Measurements from ENCODE around the gene SELENOH.
A peak's percentile ranks its signal among the peaks of the same experiment; 100 is the strongest.
"Not testable (repeated sequence)": the region's sequence is repeated elsewhere in the genome, so short reads cannot be mapped to it uniquely, and the experiment has no call there.

SELENOH gene, protein sequence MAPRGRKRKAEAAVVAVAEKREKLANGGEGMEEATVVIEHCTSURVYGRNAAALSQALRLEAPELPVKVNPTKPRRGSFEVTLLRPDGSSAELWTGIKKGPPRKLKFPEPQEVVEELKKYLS

DNA sequence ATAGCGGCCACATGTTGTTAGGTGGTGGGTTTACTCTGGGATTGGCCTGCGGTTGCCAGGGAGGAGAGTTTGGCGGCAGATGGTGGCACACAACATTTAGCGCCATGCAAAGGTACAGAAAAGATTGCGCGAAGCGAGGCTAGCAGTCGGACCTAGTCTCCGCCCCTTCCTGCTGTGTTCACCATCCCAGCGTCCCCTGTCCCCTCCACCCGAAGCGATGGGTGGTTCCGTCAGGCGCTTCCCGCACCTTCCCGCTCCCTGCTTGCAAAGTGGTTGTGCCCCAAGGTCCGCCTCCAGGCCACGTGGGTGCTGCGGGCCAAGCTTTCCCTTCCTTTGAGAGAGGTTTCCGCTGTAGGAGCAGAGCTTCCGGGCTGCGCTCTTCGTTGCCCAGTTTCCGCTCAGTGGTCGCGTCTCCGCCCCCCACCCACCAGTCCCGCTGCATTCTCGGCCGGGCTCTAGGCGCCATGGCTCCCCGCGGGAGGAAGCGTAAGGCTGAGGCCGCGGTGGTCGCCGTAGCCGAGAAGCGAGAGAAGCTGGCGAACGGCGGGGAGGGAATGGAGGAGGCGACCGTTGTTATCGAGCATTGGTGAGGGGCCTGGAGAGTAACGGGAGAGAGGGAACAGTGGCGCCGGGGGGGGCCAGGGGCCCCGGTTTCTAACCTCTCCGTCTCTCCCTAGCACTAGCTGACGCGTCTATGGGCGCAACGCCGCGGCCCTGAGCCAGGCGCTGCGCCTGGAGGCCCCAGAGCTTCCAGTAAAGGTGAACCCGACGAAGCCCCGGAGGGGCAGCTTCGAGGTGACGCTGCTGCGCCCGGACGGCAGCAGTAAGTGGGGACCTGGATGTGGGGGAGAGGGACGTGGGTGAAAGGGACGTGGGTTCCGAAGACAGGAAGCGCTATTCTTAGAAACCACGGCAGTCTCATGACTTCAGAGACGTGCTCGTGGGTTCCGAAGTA, at the start of gene SELENOH:
TSS of gene SELENOH (plus strand) at position 360 of the 955 bp plus-strand sequence. CDS start at position 465, 105 bp downstream.
- peak; percentile 80 for DNase-seq (ENCODE audit: low read depth)

DNA sequence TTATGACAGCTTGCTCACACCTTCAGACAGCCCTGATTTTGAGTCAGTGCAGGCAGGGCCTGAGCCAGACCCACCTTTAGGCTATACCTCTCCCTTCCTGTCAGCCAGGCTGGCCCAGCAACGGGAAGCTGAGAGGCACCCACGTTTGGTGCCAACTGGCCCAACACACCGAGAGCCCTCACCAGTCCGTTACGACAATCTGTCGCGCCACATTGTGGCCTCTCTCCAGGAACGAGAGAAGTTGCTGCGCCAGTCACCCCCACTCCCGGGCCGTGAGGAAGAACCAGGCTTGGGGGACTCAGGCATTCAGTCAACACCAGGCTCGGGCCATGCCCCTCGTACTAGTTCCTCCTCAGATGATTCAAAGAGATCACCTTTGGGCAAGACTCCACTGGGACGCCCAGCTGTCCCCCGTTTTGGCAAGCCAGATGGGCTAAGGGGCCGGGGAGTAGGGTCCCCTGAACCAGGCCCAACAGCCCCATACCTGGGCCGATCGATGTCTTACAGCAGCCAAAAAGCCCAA, 42.4 kb upstream of the SELENOH start:
- DNase-seq (ENCODE audit: low read depth) = no peak

DNA sequence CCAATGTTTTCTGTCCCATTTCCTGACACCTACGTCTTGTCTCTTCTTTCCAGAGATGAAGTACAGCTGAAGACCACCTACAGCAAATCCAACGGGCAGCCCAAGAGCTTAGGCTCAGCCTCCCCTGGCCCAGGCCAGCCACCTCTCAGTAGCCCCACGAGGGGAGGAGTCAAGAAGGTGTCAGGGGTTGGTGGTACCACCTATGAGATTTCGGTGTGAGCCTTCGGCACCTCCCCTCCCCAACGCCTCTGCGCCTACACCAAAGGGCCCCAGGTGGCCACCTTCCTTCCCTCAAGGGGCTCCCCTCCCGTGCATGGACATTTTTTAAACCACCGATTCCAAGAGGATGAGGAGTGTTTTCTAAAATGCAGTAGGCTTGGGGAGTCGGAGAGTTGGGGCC, 41.5 kb upstream of the SELENOH start:
- no peak for DNase-seq (ENCODE audit: low read depth)

DNA sequence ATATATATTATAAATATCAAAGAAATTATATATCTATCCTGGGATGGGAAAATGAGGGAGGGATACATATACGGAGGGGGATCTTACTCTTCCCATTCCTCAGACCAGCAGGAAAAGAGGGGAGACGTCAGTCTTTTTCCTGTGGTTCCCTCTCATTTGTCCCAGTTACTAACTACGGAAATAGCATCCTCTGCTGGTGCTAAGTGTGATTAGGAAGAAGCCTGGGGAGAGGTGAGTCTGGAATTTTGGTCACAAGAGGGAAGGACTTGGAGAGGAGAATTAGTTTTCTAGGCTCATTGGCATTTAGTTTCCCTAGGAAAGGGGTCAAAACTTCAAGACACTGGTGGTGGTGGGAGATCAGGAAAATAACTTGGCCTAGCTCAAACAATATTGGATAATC, 40.9 kb upstream of the SELENOH start:
- no peak for DNase-seq (ENCODE audit: low read depth)

DNA sequence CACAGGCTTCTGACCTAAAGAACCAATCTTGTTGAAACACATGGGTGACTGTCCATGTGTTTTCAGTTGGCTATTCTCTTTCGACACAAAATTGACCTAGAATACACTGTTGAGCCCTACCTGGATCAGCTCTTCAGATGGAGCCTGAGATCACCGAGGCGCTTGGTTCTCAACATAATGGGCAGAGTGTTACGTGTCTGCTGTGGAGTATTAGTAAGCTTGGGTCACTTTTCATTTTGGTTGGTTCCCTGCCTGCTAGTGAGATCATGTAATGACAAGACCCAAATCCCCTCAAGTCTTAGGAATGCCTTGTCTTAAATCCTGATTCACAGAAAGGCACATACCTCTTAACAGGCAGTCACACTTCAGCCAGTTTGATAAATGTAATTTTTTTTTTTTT, 38.0 kb upstream of the SELENOH start:
- DNase-seq (ENCODE audit: low read depth) = no peak

- no peak for DNase-seq (ENCODE audit: low read depth)
Observed at GRCh38 chr11:57704932-57705331, 36.4 kb upstream of the SELENOH start.

- DNase-seq (ENCODE audit: low read depth) = not testable (repeated sequence)
Observed at GRCh38 chr11:57705432-57705831, 35.9 kb upstream of the SELENOH start.

GRCh38 chr11:57709802-57710367, 31.4 kb upstream of the SELENOH start:
- DNase-seq (ENCODE audit: low read depth) = no peak

DNA sequence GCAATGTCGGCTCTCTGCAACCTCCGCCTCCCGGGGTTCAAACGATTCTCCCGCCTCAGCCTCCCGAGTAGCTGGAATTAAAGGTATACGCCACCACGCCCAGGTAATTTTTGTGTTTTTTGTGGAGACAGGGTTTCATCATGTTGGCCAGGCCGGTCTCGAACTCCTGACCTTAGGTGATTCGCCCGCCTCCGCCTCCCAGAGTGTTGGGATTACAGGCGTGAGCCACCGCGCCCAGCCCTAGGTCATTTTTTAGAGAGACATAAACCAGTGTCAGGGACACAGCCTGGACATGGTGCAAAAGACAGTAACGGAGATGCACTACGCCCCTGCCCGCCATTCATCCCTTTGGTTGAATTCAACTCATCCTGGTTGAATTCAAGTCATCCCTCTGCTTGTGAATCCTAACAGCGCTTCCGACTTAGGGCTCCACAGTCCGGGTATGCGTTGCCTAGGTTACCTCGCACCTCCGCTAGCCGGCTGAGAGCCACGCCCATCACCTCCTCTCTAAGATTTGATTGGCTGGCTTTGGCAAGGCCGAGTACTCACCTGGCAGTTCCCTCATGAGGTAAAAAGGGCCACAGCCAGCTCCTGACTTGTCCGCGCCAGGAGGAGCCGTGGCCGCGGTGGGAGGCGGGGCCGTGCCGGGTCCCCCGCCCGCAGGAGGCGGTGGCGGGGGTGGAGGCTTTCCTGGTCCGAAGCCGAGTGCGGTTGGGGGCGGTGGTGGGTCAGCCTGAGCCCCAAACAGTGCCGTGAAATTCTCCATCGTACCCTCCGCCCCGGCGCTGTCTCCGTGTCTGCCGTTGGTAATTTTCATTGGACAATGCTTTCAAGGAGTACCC, 29.7 kb upstream of the SELENOH start, which contains the start of gene MED19:
TSS of gene MED19 (minus strand) at position 802 of the 842 bp plus-strand sequence. CDS start at position 766, 36 bp downstream.
- peak; percentile 57 for DNase-seq (ENCODE audit: low read depth)

- peak; percentile 81 for DNase-seq (ENCODE audit: low read depth)
Observed at GRCh38 chr11:57712256-57713150, 28.8 kb upstream of the SELENOH start, which contains the start of gene TMX2. Gene TMX2, plus strand, starts transcription at chr11:57712593. Its CDS starts 26 bp downstream, at chr11:57712619.

DNA sequence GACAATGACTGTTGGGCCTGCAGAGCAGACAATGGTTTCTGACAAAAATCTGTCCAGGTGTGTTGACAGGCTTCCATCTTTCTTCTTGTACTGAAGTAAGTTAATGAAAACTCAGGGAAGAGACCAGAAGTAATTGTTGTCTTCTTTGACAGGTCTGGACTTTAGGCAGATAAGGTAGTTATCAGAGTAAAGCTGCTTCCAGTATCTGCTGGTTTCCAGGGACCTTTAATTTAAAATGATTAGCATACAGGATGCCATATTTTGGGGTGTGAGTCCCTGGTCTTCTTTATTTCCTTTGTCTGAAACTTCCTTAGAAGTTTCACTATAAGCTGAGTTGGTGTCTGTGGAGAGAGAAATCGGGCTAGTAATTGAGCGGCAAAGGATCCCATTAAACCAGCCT, 27.5 kb upstream of the SELENOH start:
- no peak for DNase-seq (ENCODE audit: low read depth)

DNA sequence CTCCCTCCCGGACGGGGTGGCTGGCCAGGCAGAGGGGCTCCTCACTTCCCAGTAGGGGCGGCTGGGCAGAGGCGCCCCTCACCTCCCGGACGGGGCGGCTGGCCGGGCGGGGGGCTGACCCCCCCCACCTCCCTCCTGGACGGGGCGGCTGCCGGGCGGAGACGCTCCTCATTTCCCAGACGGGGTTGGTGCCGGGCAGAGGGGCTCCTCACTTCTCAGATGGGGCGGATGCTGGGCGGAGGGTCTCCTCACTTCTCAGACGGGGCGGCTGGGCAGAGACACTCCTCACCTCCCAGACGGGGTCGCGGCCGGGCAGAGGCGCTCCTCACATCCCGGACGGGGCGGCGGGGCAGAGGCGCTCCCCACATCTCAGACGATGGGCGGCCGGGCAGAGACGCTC, 24.6 kb upstream of the SELENOH start:
- not testable (repeated sequence) for DNase-seq (ENCODE audit: low read depth)

DNA sequence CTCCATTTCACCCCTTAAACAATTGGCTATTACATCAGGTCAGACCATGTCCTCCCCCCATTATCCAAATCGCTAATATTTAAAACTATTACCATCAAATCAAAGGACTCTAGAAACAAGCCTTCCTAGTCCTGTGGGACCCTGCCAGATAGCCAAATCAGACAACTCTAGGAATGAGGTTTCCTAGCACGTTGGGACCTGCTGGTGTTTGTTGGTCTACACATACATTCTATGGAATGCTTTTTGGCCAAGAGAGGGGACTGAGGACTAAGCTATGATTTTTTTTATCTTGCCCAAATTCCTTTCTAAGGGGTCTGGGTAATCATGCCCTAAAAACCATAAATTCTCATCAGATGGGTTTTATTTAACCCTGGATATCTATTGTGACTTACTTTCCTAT, 14.1 kb upstream of the SELENOH start:
- DNase-seq (ENCODE audit: low read depth) = no peak

DNA sequence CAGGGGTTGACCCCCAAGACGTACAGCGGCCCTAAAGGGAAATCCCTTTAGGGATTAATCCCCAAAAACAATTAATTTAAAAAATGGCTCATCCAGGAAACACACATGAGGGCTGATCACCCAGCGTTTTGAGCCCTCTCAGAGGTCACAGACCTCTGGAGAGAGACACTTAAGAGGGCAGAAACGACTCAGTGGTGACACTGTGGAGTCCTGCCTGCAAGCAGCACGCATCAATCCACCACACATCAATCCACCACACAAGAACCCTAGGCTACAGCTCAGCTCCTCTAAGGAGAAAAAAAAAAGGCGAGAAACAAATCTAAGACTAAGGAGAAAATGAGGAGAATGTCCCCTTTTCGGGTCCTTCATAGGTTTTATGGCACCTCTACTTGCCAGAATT, 12.5 kb upstream of the SELENOH start:
- no peak for DNase-seq (ENCODE audit: low read depth)

DNA sequence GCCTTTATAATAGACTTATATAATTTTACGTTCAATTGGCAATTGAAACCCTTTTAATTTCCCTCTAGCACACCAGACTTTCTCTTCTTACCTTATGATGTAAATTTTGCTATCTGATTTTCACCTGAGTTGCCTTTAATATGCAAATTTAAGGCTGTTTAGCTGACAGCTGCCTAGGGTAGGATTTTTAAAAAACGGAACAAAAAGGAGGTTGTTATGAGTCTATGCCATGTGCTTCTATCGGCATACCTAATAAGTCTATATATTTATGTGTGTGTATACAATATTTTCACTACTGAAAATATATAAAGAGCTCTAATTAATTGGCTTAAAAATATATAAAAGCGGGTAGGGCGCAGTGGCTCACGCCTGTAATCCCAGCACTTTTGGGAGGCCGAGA, 11.8 kb upstream of the SELENOH start:
- DNase-seq (ENCODE audit: low read depth) = no peak

GRCh38 chr11:57732661-57733060, 8.6 kb upstream of the SELENOH start:
- DNase-seq (ENCODE audit: low read depth) = no peak

DNA sequence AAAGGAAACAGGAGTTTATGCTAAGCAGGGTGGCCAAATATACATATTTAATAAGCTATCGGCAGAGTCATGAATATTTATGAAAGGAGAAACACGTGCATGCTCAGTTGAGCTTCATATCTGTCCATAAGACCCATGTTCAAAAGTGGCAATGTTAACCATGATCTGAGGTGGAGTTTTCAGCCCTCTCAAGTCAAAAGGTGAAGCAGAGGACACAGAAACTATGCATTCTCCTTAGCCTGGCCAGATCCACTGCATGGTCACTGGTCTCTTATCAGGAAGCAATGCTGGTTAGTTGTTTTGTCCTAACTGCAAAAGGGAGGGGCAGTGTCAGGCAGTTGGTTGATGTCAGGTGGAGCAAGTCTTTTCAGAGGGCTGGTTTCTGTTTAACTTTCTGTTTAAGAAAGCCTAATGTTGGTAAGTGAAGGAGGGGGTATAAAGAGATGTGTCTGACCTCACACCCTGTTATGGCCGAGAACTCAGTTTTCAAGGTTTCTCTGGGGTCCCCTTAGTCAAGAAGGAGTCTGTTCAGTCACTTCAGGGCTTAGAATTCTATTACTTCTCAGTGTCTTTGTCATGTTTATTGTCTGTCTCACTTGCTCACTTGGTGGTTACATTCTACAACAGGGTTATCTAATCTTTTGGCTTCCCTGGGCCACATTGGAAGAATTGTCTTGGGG, 5.5 kb upstream of the SELENOH start:
- no peak for DNase-seq (ENCODE audit: low read depth)

GRCh38 chr11:57742087-57742452, 779 bp downstream of the SELENOH start:
- DNase-seq (ENCODE audit: low read depth) = no peak

DNA sequence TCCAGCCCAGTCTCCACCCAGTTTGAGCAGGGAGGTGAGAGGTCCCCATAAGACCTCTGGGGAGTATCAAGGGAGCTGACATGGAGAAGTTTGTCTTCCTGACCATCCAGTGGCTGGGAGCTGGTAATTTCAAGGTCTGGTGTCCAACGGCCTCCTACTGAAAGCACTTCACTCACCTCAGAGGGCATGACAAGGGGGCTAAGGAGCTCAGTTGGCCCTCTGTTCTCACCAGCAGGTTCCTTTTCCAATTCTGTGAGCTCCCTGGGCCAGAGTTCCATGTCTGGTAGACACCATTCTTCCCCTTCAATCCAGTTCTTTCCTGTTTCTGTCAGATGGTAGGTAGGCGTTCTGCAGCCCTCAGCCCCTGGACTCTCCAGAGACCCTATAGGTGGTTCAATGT, 3.1 kb downstream of the SELENOH start:
- DNase-seq (ENCODE audit: low read depth) = no peak

DNA sequence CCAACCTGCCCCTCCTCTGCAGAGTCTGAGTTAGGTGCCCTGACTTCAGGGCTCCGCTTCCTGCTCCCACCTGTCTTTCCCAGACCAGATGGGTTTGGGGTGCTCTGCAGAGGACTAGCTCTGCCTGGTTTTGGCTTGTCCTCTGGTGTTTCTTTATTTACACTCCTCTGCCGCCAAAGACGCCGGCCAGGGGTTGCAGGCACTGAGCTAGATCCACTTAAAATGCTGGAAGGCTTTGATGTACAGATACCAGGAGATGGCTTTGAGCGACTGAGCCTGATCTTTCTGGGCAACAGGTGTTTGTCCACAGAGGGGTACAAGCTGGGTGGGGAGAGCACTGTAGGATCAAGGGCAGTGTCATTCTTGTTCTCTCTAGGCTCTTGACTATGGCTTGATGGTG, 3.9 kb downstream of the SELENOH start:
- DNase-seq (ENCODE audit: low read depth) = no peak

Data from activated T-cell treated with anti-CD3 and anti-CD28 coated beads for 1 hour (primary cell).